ENCODE results near the gene SBK1.
"Not testable (repeated sequence)": the region's sequence is repeated elsewhere in the genome, so short reads cannot be mapped to it uniquely, and the experiment has no call there.

SBK1 gene

GRCh38 chr16:28335678-28336077 is 43.4 kb downstream of the SBK1 start:
- not testable (repeated sequence) for DNase-seq (ENCODE audit: low read depth)

GRCh38 chr16:28336940-28337710 is 44.8 kb downstream of the SBK1 start:
- DNase-seq (ENCODE audit: low read depth), result not testable (repeated sequence)

- not testable (repeated sequence) for DNase-seq (ENCODE audit: low read depth)
Measured at GRCh38 chr16:28338230-28338629, 45.9 kb downstream of the SBK1 start.

- not testable (repeated sequence) for DNase-seq (ENCODE audit: low read depth)
Measured at GRCh38 chr16:28362600-28362999, 70.3 kb downstream of the SBK1 start.

- DNase-seq (ENCODE audit: low read depth), result not testable (repeated sequence)
Measured at GRCh38 chr16:28363408-28363807, 71.1 kb downstream of the SBK1 start, which contains the start of gene NPIPB6. NPIPB6 (minus strand) TSS chr16:28363508; CDS start chr16:28362822, 686 bp downstream.

GRCh38 chr16:28364268-28365173 is 72.2 kb downstream of the SBK1 start:
- DNase-seq (ENCODE audit: low read depth), result not testable (repeated sequence)

GRCh38 chr16:28367926-28368325 is 75.6 kb downstream of the SBK1 start:
- not testable (repeated sequence) for DNase-seq (ENCODE audit: low read depth)

Measured in fibroblast of the conjunctiva (primary cell).